Glutamatergic neuron (in vitro differentiated cells): ENCODE data around the gene R3HDM2. TPM values are rescaled to one million over a fixed set of nuclear protein-coding genes. Genes with fewer than 3 reads are reported as not detected.

Source experiments
- DNase-seq: peaks from one replicate; pipeline ENCODE4 v3.0.0; 2022
- H3K27ac Mint-ChIP-seq: one replicate; pipeline ENCODE4 v1.8.0; 2020; ENCODE audit warnings: mild to moderate bottlenecking, mixed read lengths, inconsistent platforms; ENCODE audit not compliant: unreplicated experiment
- H3K27me3 Mint-ChIP-seq: one replicate; pipeline ENCODE4 v1.8.0; 2020; ENCODE audit warnings: mild to moderate bottlenecking, moderate library complexity, mixed read lengths, inconsistent platforms; ENCODE audit not compliant: unreplicated experiment
- H3K36me3 Mint-ChIP-seq: one replicate; pipeline ENCODE4 v1.8.0; 2020; ENCODE audit warnings: mild to moderate bottlenecking, mixed read lengths, inconsistent platforms; ENCODE audit not compliant: unreplicated experiment
- H3K4me1 Mint-ChIP-seq: one replicate; pipeline ENCODE4 v1.8.0; 2020; ENCODE audit warnings: mild to moderate bottlenecking, low read depth, mixed read lengths, inconsistent platforms; ENCODE audit not compliant: unreplicated experiment
- H3K4me3 Mint-ChIP-seq: one replicate; pipeline ENCODE4 v1.8.0; 2020; ENCODE audit warnings: mild to moderate bottlenecking, mixed read lengths, inconsistent platforms; ENCODE audit not compliant: unreplicated experiment
- H3K9me3 Mint-ChIP-seq: one replicate; pipeline ENCODE4 v1.8.0; 2020; ENCODE audit warnings: mild to moderate bottlenecking, moderate library complexity, mixed read lengths, inconsistent platforms; ENCODE audit not compliant: unreplicated experiment
- total RNA-seq: library from RNA; stranded (reverse); fragmentation: NEBNext Ultra II Directional; extraction: Animal tissue kit (Norgen Biotek cat#: 25700); gene quantifications from one replicate; pipeline ENCODE4 v1.2.1, GENCODE V29; 2021; ENCODE audit not compliant: unreplicated experiment
- TF ChIP-seq, protein P1 (sequence below): fragments of 200-600 bp; sonication (generic); IDR thresholded peaks from one replicate; pipeline ENCODE4 v1.5.0; 2021; ENCODE audit not compliant: partially characterized antibody, unreplicated experiment

R3HDM2 gene
- total RNA-seq, 1 donor from 2014 or later, result 106 TPM

DNA sequence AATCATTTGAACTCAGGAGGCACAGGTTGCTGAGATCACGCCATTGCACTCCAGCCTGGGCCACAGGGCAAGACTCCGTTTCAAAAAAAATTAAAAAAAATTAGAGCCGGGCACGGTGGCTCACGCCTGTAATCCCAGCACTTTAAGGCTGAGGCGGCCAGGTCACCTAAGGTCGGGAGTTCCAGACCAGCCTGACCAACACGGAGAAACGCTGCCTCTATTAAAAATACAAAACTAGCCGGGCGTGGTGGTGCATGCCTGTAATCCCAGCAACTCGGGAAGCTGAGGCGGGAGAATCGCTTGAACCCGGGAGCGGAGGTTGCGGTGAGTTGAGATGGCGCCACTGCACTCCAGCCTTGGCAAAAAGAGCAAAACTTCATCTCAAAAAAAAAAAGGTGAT lies 35.7 kb downstream of the R3HDM2 start:
- H3K27me3 Mint-ChIP-seq, result no peaks in the 10 kb centered on the region
- H3K4me3 Mint-ChIP-seq, result no peak overlapping the region

DNA sequence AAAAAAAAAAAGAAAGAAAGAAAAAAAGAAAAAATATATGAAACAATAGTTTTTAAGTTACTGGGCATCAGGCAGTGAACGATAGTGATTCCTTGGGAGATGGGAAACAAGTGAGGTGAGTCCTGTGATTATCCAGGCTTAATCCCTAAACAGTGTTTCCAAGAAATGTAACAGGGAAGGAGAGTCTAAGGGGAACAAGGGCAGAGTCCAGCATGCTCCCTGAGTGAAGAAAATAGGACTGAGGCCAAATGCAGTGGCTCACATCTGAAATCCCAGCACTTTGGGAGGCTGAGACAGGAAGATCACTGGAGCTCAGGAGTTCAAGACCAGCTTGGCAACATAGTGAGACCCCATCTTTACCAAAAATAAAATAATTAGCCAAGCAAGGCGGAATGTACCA lies 40.7 kb downstream of the R3HDM2 start:
- Mint-ChIP-seq H3K4me3 (no peak overlapping the region), H3K36me3 (no peaks in the 10 kb centered on the region), H3K9me3 (no peaks in the 10 kb centered on the region), H3K4me1 (no peaks in the 10 kb centered on the region), H3K27me3 (peaks cover 3% of the 10 kb centered on the region), H3K27ac (no peak overlapping the region)
- DNase-seq, result no peak
- TF ChIP-seq, protein P1, sequence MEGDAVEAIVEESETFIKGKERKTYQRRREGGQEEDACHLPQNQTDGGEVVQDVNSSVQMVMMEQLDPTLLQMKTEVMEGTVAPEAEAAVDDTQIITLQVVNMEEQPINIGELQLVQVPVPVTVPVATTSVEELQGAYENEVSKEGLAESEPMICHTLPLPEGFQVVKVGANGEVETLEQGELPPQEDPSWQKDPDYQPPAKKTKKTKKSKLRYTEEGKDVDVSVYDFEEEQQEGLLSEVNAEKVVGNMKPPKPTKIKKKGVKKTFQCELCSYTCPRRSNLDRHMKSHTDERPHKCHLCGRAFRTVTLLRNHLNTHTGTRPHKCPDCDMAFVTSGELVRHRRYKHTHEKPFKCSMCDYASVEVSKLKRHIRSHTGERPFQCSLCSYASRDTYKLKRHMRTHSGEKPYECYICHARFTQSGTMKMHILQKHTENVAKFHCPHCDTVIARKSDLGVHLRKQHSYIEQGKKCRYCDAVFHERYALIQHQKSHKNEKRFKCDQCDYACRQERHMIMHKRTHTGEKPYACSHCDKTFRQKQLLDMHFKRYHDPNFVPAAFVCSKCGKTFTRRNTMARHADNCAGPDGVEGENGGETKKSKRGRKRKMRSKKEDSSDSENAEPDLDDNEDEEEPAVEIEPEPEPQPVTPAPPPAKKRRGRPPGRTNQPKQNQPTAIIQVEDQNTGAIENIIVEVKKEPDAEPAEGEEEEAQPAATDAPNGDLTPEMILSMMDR, result no peak

More for the DNA sequence above, 35.7 kb downstream of the R3HDM2 start:
- no peaks in the 10 kb centered on the region for H3K4me1 Mint-ChIP-seq
- no peaks in the 10 kb centered on the region for H3K36me3 Mint-ChIP-seq
- H3K27ac Mint-ChIP-seq, result no peak overlapping the region
- TF ChIP-seq, protein P1, result no peak
- H3K9me3 Mint-ChIP-seq, result peaks cover 1% of the 10 kb centered on the region
- DNase-seq, result no peak

- H3K27ac Mint-ChIP-seq, result no peak overlapping the region
- no peaks in the 10 kb centered on the region for H3K4me1 Mint-ChIP-seq
- no peak overlapping the region for H3K4me3 Mint-ChIP-seq
- H3K27me3 Mint-ChIP-seq, result peaks cover 3% of the 10 kb centered on the region
- H3K36me3 Mint-ChIP-seq, result no peaks in the 10 kb centered on the region
- TF ChIP-seq, protein P1, result no peak
- H3K9me3 Mint-ChIP-seq, result no peaks in the 10 kb centered on the region
- DNase-seq, result no peak
Measured at GRCh38 chr12:57389033-57389432, 41.8 kb downstream of the R3HDM2 start.

- Mint-ChIP-seq H3K27ac (no peak overlapping the region), H3K9me3 (no peaks in the 10 kb centered on the region), H3K36me3 (no peaks in the 10 kb centered on the region)
Measured at GRCh38 chr12:57388425-57388824, 42.4 kb downstream of the R3HDM2 start.

GRCh38 chr12:57386187-57386720 lies 44.6 kb downstream of the R3HDM2 start:
- Mint-ChIP-seq H3K36me3 (no peaks in the 10 kb centered on the region), H3K9me3 (no peaks in the 10 kb centered on the region), H3K27me3 (peaks cover 3% of the 10 kb centered on the region), H3K27ac (no peak overlapping the region), H3K4me3 (no peak overlapping the region), H3K4me1 (no peaks in the 10 kb centered on the region)
- no peak for DNase-seq
- TF ChIP-seq, protein P1, result no peak

More at GRCh38 chr12:57388425-57388824, 42.4 kb downstream of the R3HDM2 start:
- no peak for DNase-seq
- peaks cover 3% of the 10 kb centered on the region for H3K27me3 Mint-ChIP-seq
- no peaks in the 10 kb centered on the region for H3K4me1 Mint-ChIP-seq
- TF ChIP-seq, protein P1, result no peak
- no peak overlapping the region for H3K4me3 Mint-ChIP-seq
